NCI-H1105 treated with DMSO at 0.1 percent for 48 hours (cell line): ENCODE data around the gene CD9.
A peak's percentile ranks its signal among the peaks of the same experiment; 100 is the strongest.

Experiments
- DNase-seq: peaks from one replicate; lab custom pipeline; 2025; lab: John Stamatoyannopoulos, UW

Gene CD9

DNA sequence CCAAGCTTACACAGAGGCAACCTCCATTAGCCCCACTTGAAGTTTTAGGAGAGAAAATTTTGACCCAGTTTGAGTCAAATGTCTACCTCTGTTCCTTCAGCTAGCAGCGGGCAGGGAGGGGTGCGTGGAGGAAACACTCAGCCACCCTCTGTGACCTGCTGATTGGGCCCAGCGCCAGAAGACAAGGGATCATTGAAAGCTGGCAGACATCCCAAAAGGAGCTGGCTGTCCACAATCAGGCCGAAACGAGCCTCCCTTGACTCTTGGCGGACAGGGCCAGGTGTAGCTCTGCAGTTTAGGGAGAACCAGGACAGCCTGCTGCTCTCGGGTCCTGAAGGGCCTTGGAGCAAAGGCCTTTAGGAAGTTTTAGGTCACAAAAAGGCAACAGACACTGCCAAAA lies 41.3 kb downstream of the CD9 start:
- DNase-seq = peak; percentile 67

GRCh38 chr12:6249580-6249979 lies 49.4 kb downstream of the CD9 start:
- no peak for DNase-seq

GRCh38 chr12:6250343-6250742 lies 50.1 kb downstream of the CD9 start:
- DNase-seq = peak; percentile 27

- no peak for DNase-seq
Measured at GRCh38 chr12:6253278-6253677, 53.1 kb downstream of the CD9 start.

DNA sequence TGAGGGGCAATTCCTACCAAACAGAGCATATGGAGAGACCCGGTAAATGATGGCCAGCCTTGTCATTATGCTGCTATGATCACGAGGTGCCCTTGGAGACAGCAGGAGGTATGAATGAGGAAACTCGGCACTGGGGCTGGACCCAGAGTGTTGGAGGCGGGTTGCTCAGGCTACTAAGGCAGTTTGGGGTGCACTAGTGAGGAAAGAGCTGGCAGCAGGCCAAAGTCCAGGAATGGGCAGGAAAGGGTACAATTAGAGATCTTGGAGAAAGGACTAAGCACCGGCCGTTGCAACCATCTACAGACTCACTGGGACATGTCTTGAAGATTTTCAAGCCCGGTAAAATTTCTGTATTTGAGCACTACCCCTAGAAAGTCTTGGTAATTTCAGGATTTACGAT lies 54.3 kb downstream of the CD9 start:
- DNase-seq = no peak

DNA sequence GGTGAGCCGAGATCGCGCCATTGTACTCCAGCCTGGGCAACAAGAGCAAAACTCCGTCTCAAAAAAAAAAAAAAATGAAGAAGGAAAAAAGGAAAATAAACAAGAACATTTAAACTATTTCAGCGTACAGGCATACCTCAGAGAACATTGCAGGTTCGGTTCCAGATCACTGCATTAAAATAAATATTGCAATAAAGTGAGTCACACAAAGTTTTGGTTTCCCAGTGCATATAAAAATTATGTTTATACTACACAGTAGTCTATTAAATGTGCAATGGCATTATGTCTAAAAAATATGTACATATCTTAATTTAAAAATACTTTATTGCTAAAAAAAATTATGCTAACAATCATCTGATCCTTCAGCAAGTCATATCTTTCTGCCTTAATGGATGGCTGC lies 56.8 kb downstream of the CD9 start:
- no peak for DNase-seq

DNA sequence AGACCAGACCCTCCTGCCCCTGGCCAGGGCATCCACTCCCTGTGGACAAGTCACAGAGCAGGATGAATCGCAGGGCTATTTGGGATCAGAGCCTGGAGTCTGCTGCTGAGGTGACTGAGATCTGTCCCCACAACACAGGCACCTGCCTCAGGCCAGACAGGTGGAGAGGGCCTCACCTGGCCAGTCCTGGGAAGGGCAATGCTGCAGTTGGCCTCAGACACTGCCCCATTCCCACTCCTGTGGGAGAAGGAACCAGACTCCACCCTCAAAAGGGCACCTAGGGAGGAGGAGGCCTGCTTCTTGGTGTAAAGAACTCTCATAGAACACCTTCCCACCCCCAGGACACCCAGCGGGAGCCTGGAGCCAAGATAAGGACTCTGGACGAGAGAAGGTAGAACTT lies 62.0 kb downstream of the CD9 start:
- DNase-seq = no peak

DNA sequence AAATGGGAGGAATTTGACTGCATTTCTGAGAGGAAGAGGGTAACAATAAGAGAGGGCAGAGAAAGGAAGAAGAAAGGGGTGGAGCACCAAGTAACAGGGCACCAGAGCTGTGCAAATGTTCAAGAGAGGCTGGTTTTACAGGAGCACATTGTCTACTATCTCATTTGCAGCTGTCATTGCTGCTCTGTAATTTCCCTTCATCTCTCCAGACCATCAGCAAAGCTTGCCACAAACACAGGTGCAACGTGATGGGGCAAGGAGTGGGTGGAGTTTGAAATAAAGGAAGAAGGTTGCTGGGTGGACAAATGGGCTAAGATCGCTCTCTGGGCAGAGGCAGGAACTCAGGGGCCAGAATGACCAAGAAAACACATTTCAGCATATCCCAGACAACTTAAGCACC lies 62.4 kb downstream of the CD9 start:
- no peak for DNase-seq

- DNase-seq = no peak
Measured at GRCh38 chr12:6263931-6264330, 63.7 kb downstream of the CD9 start.

GRCh38 chr12:6264402-6265037 lies 64.3 kb downstream of the CD9 start:
- DNase-seq = peak; percentile 20

GRCh38 chr12:6265038-6265405 lies 64.8 kb downstream of the CD9 start:
- no peak for DNase-seq

GRCh38 chr12:6266541-6266966 lies 66.4 kb downstream of the CD9 start:
- DNase-seq = peak; percentile 89

DNA sequence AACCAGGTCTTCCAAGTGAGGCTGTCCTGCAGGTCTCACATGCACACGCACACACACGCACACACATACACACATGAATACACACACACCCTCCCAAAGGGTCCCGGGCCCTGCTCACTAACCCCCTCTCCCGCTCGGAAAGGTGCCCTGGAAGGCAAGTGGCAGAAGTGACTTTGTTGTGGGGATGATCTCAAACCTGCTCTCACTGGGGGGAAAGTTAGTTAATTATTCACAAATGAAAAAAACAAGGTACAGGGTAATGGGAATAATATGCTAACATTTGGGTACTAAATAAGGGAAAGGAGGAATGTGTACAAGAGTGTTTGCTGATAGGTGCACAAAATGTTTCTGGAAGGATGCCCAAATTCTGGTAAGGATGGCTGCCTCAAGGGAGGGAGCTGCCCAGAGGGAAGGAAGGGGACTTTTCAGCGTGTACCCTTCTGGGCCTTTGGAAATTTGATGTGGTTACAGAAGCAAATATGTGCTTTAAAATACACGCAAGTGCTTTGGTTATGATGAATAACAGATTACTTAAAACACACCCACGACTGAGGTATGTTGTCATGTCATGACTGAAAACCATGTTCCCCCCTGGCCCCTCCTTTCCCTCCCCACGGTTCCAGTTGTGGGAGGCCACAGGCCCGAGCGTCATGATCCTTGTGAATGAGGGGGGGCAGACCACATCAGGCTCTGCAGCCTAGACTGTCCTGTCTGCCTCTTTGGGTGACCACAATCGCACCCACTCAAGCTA lies 66.9 kb downstream of the CD9 start:
- DNase-seq = peak; percentile 39

GRCh38 chr12:6268484-6269157 lies 68.4 kb downstream of the CD9 start:
- no peak for DNase-seq

DNA sequence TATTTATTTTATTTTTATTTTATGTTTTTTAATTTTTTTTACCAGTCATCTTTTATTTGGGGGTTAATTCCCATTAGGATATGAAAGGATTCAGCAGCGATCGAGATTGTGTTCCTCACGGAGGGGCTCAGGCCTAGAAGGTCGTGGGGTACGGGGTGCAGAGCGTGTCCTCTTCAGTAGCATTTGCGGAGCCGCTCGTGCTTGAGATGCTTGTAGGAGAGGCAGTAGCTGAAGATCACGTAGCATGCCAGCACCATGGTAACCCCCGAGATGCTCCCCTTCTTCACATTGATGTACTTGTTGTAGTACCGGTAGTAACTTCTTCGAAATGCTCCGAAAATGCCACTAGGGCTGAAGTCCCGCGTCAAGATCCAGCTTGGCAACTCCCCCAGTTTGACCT lies 69.8 kb downstream of the CD9 start:
- no peak for DNase-seq

DNA sequence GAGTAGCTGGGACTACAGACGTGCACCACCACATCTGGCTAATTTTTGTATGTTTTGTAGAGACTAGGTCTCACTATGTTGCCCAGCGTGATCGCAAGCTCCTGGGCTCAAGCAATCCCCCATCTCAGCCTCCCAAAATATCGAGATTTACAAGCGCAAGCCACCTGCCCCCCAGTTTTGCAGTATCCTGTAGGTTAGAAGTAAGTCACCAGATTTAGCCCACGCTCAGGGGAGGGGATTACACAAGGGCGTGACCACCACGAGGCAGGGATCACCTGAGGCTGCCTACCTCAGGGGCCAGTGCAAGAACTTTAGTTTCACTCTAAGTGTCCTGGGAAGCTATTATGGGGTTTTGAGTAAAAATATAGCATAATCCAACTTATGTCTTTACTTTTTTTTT lies 71.1 kb downstream of the CD9 start:
- DNase-seq = no peak

DNA sequence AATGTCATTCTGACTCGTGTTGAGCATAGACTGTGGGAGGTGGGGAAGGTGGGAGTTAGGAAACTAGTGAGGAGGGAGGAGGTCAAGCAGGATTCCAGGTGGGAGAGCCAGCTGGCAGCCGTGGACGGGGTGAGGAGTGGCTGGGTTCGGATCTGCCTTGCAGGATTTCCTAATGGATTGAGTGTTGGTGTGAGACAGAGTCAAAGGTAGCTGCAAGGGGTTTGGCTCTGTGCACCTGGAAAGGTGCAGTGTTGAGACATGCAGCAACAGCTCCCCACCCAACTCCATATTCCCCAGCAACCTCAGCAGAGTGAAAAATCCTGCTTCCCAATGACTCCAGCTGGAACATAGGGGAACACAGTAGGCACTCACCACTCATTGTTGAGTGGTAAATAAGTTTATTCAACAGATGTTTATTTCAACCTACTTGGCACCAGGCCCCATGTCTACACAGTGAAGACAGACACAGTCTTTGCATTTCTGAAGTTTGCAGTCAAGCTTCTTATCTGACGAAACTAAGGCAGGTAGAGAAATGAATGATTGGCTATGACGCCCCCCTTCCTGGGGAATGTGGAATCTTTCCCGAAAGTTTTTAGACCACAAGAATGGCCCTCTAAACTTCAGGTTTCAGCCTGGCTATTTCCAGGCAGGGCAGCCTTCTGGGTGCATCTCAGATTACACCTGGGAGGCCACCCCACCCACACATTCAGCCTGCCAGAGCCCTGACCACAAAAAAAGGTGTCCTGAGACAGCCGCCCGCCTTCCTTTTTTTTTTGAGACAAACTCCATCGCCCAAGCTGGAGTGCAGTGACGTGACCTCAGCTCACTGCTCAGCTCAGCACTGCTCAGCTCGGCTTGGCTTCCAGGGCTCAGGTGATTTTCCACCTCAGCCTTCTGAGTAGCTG lies 72.4 kb downstream of the CD9 start:
- DNase-seq = no peak

DNA sequence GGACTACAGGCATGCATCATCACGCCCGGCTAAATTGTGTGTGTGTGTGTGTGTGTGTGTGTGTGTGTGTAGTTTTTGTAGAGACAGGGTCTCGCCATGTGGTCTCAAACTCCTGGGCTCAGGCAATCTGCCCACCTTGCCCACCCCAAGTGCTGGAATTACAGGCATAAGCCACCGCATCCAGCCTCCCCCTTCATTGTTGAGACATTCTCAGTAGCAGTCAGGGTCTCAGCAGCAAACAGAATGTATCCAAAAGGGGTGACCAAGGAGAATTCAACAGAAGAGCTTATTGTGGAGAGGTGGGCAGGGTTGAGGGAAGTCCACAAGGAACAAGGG lies 73.0 kb downstream of the CD9 start:
- DNase-seq = no peak

GRCh38 chr12:6273541-6274230 lies 73.5 kb downstream of the CD9 start:
- no peak for DNase-seq

DNA sequence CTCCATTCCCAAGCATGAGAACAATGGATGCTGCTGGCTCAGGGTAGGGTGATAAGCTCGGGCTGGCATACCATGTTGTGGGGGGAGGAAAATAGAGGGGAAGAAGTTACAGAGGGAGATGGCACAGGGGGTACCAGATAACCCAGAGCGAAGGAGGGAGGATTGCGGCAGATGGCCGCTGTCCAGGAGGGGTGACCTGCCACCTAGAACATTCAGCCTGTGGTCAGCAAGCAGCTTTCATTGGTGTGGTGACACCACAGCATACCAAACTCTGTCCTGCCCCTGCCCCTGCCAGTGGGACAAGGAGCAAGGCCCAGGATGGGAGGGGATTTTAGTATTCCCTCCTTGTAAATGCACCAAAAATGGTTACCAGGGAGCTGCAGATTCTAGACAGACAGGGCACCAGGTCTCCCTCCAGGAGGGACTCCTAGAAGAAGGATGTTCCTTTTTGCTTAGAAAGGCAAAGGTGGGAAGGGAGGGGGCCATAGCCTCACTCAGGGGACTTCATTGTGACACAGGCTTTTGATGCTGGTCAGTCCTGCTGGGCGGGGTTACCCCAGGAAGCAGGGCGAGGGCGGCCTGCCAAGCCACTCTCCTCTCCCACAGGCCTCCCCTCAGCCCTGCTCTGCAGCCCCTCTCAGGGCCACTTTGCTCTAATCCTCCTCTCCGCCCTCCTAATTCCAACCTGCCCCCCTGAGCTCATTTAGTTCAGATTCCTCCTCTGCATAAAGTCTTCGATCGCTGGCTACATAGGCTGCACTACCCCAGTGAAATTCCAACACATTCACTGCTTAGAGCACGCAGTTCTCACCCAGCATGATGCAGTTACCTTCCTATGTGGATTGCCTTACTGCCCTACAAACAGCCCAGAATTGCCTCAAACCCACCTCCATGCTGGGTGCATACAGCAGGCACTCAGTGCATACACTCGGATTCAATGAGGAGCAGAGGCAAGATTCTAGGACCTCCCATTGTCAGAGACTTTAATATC lies 74.3 kb downstream of the CD9 start:
- DNase-seq = no peak
